ENCODE results near the gene WBP1.

The WBP1 gene

GRCh38 chr2:74424995-74425406, 33.2 kb upstream of the WBP1 start:
- Histone ChIP-seq H3K27me3 (ENCODE audit: insufficient read depth, low read length) (no peaks in the 10 kb centered on the region), H3K27ac (ENCODE audit: low read depth, low read length, poor library complexity, severe bottlenecking) (no peak overlapping the region), H3F3A (ENCODE audit: insufficient read depth, low read length) (no peaks in the 10 kb centered on the region), H2AFZ (ENCODE audit: low read length) (no peak overlapping the region), H3K9me3 (ENCODE audit: low read length) (no peaks in the 10 kb centered on the region), H3K36me3 (ENCODE audit: insufficient read depth, low read length) (no peaks in the 10 kb centered on the region), H3K4me2 (ENCODE audit: low read length) (no peak overlapping the region), H4K20me1 (ENCODE audit: insufficient read depth, low read length) (no peaks in the 10 kb centered on the region), H3K4me1 (ENCODE audit: insufficient read depth, low read length, severe bottlenecking) (peaks cover 13% of the 10 kb centered on the region), H3K79me2 (ENCODE audit: insufficient read depth, low read length) (no peaks in the 10 kb centered on the region), H3K4me3 (ENCODE audit: low read depth, low read length, poor library complexity, severe bottlenecking) (no peak overlapping the region), H3K9ac (ENCODE audit: low read length) (no peak overlapping the region), H3K9me2 (ENCODE audit: low read depth, low read length) (no peaks in the 10 kb centered on the region)
- TF ChIP-seq EZH2 (IDR thresholded peaks at IDR 0.05; ENCODE audit: borderline replicate concordance, low read length) (no peak), CTCF (IDR thresholded peaks at IDR 0.05; ENCODE audit: low read length) (no peak)

- Histone ChIP-seq H3K4me3 (ENCODE audit: low read depth, low read length, poor library complexity, severe bottlenecking) (no peak overlapping the region), H2AFZ (ENCODE audit: low read length) (no peak overlapping the region), H3K36me3 (ENCODE audit: insufficient read depth, low read length) (no peaks in the 10 kb centered on the region)
Observed at GRCh38 chr2:74425523-74425922, 32.7 kb upstream of the WBP1 start.

GRCh38 chr2:74426181-74426758, 32.0 kb upstream of the WBP1 start:
- no peaks in the 10 kb centered on the region for H3K79me2 ChIP-seq (ENCODE audit: insufficient read depth, low read length)
- H3K4me1 ChIP-seq (ENCODE audit: insufficient read depth, low read length, severe bottlenecking): peaks cover under 1% of the 10 kb centered on the region
- TF ChIP-seq CTCF (IDR thresholded peaks at IDR 0.05; ENCODE audit: low read length) (no peak), EZH2 (IDR thresholded peaks at IDR 0.05; ENCODE audit: borderline replicate concordance, low read length) (no peak)
- H3F3A ChIP-seq (ENCODE audit: insufficient read depth, low read length): no peaks in the 10 kb centered on the region
- H3K9me3 ChIP-seq (ENCODE audit: low read length): no peaks in the 10 kb centered on the region
- H3K4me2 ChIP-seq (ENCODE audit: low read length): no peak overlapping the region
- no peak overlapping the region for H3K9ac ChIP-seq (ENCODE audit: low read length)
- H2AFZ ChIP-seq (ENCODE audit: low read length): no peak overlapping the region
- no peak overlapping the region for H3K4me3 ChIP-seq (ENCODE audit: low read depth, low read length, poor library complexity, severe bottlenecking)
- H3K9me2 ChIP-seq (ENCODE audit: low read depth, low read length): no peaks in the 10 kb centered on the region
- H4K20me1 ChIP-seq (ENCODE audit: insufficient read depth, low read length): no peaks in the 10 kb centered on the region
- H3K27me3 ChIP-seq (ENCODE audit: insufficient read depth, low read length): no peaks in the 10 kb centered on the region
- H3K36me3 ChIP-seq (ENCODE audit: insufficient read depth, low read length): no peaks in the 10 kb centered on the region
- no peak overlapping the region for H3K27ac ChIP-seq (ENCODE audit: low read depth, low read length, poor library complexity, severe bottlenecking)

More at GRCh38 chr2:74425523-74425922, 32.7 kb upstream of the WBP1 start:
- no peaks in the 10 kb centered on the region for H3K27me3 ChIP-seq (ENCODE audit: insufficient read depth, low read length)
- TF ChIP-seq CTCF (IDR thresholded peaks at IDR 0.05; ENCODE audit: low read length): no peak
- no peak for TF ChIP-seq EZH2 (IDR thresholded peaks at IDR 0.05; ENCODE audit: borderline replicate concordance, low read length)
- no peaks in the 10 kb centered on the region for H3K79me2 ChIP-seq (ENCODE audit: insufficient read depth, low read length)
- peaks cover 8% of the 10 kb centered on the region for H3K4me1 ChIP-seq (ENCODE audit: insufficient read depth, low read length, severe bottlenecking)
- no peaks in the 10 kb centered on the region for H3F3A ChIP-seq (ENCODE audit: insufficient read depth, low read length)
- H3K9me2 ChIP-seq (ENCODE audit: low read depth, low read length): no peaks in the 10 kb centered on the region
- H4K20me1 ChIP-seq (ENCODE audit: insufficient read depth, low read length): no peaks in the 10 kb centered on the region
- no peak overlapping the region for H3K27ac ChIP-seq (ENCODE audit: low read depth, low read length, poor library complexity, severe bottlenecking)
- H3K4me2 ChIP-seq (ENCODE audit: low read length): no peak overlapping the region
- H3K9ac ChIP-seq (ENCODE audit: low read length): no peak overlapping the region
- H3K9me3 ChIP-seq (ENCODE audit: low read length): no peaks in the 10 kb centered on the region

Data from OCI-LY1 (cell line).